GM08714 (cell line): ENCODE data around the gene NIT2.

Experiments used
- H3K4me3 ChIP-seq: fragments of 200-500 bp; sonication (Bioruptor generic); 2 replicates; pipeline ENCODE4 v1.5.1; 2014; ENCODE audit warnings: mild to moderate bottlenecking, low read length, inconsistent platforms
- ZNF274 ChIP-seq: IDR thresholded peaks from 2 replicates; pipeline ENCODE4 v1.6.1; 2012; ENCODE audit warnings: mild to moderate bottlenecking, low read depth, low read length

Gene NIT2

DNA sequence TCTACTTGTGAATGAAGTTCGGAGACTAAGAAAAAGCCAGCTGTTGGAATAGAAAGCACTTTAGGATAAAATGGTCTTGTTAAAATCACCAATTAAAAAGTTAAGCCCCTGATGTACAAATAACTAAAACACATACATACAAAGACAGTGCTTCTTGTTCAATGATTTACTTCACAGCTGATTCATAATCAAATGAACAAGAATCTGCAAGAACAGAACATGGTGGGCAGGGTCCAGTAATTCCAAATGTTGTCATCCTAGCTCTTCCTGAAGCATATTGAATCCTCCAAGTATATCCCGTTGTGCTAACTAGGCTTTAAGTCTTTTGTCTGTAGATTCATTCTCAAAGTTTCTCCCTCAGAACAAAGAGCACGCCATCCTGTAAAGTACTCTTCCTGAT lies 24.5 kb downstream of the NIT2 start:
- TF ChIP-seq ZNF274, result no peak
- no peak overlapping the region for H3K4me3 ChIP-seq

GRCh38 chr3:100360757-100361496 lies 26.4 kb downstream of the NIT2 start:
- no peak for TF ChIP-seq ZNF274
- no peak overlapping the region for H3K4me3 ChIP-seq

- no peak overlapping the region for H3K4me3 ChIP-seq
- TF ChIP-seq ZNF274, result no peak
These were observed 27.3 kb downstream of the NIT2 start for GRCh38 chr3:100361897-100362296.

GRCh38 chr3:100364421-100364820 lies 29.9 kb downstream of the NIT2 start:
- no peak overlapping the region for H3K4me3 ChIP-seq
- TF ChIP-seq ZNF274, result no peak

GRCh38 chr3:100366424-100366823 lies 31.9 kb downstream of the NIT2 start:
- TF ChIP-seq ZNF274, result no peak
- no peak overlapping the region for H3K4me3 ChIP-seq

DNA sequence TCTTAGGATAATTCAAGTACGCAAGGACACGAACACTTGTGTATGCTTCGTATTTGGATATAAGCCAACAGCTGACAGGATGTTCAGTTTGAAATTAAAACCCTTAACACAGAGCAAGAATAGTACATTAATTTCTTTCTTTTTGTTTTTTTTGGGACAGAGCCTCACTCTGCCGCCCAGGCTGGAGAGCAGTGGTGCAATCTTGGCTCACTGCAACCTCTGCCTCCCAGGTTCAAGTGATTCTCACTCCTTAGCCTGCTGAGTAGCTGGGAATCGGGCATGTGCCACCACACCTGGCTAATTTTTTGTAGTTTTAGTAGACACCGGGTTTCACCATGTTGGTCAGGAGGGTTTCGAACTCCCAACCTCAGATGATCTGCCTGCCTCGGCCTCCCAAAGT lies 33.9 kb downstream of the NIT2 start:
- no peak for TF ChIP-seq ZNF274

GRCh38 chr3:100370756-100371155 lies 36.2 kb downstream of the NIT2 start:
- no peak overlapping the region for H3K4me3 ChIP-seq
- no peak for TF ChIP-seq ZNF274

More for the DNA sequence above, 33.9 kb downstream of the NIT2 start:
- H3K4me3 ChIP-seq, result no peak overlapping the region

DNA sequence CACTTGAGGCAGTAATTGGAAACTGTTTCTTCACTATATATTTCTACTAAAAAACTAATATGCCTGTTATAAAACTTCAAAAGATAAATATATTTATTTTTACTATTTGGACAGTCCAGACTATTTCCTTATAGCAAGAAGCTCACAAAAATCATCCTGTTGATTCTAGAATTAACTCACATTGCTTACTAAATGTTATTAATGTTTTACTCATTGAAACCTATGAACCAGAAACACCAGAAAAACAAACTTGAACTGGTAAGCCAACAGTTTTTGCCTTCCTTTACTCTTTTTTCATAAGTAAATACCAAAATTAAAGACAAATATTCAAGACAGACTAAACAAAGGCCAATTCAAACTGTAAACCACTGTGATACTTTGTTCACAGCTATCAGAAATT lies 40.0 kb downstream of the NIT2 start:
- H3K4me3 ChIP-seq, result no peak overlapping the region
- TF ChIP-seq ZNF274, result no peak

GRCh38 chr3:100376301-100376700 lies 41.7 kb downstream of the NIT2 start:
- no peak for TF ChIP-seq ZNF274
- no peak overlapping the region for H3K4me3 ChIP-seq

- H3K4me3 ChIP-seq, result no peak overlapping the region
- TF ChIP-seq ZNF274, result no peak
These were observed 50.4 kb downstream of the NIT2 start for GRCh38 chr3:100384733-100385525.

GRCh38 chr3:100386437-100387074 lies 52.0 kb downstream of the NIT2 start:
- H3K4me3 ChIP-seq, result no peak overlapping the region
- no peak for TF ChIP-seq ZNF274

GRCh38 chr3:100389025-100389424 lies 54.5 kb downstream of the NIT2 start:
- TF ChIP-seq ZNF274, result no peak
- no peak overlapping the region for H3K4me3 ChIP-seq

DNA sequence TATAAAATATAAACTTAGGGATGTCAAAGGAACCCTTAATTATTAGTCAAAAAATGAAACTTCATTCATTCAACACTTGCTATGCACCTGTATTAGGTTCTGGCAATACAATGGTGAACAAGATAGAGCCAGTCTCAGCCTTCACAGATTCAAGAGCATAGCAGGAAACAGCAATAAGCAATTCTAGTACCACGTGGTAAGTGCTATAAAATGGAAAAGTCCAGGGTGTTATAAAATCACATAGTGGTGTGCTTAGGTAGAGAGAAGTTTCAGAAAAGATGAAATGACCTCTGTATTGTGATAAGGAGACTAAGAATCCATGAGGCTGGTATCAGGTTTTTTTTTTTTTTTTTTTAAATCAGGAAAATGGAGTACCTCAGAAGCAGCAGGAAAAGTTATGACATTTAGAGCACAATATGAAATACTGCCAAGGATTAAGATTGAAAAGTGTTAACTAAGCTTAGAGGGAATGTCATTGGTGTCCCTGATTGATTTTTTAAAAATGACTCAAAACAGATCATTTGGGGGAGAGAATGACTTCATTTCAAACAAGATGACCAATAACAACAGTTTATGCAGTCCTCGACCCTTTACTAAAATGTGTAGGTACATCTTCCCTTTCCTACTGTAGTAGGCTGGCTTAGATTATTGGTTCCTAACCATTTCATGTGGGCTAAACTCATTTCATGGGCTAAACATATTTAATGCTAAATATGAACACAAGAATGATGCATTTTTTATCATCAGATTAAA lies 61.3 kb downstream of the NIT2 start:
- no peak for TF ChIP-seq ZNF274
- H3K4me3 ChIP-seq, result no peak overlapping the region

- no peak for TF ChIP-seq ZNF274
These were observed 62.4 kb downstream of the NIT2 start for GRCh38 chr3:100396967-100397366.

More at GRCh38 chr3:100396967-100397366, 62.4 kb downstream of the NIT2 start:
- H3K4me3 ChIP-seq, result no peak overlapping the region
